GM19025 (cell line): ENCODE results near the gene IGF2R.
"Not testable (repeated sequence)": the region's sequence is repeated elsewhere in the genome, so short reads cannot be mapped to it uniquely, and the experiment has no call there.

Experiments used
- ATAC-seq: cut with Tn5 transposase; IDR thresholded peaks from one replicate; pipeline ENCODE4 v1.9.1; 2021; ENCODE audit warnings: mild to moderate bottlenecking, low read depth, moderate library complexity; ENCODE audit not compliant: unreplicated experiment

The IGF2R gene

DNA sequence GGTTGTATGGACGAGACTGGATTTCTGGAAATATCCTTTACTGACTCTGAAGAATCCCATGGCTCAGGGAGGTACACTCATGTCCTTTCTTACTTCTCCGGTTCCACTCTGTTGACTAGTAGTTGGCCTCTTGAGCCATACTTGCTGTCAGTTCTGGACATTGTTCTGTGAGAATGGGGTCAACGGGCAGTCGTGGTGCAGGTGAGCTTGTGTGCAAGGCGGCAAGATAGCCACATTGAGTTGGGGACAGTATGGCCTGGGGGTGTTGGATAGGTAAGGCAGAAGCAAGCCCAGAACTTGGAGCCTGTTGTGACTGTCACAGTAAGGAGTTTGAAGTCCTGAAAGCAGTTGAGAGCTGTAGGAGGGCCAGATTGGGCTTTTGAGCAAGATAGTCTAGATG, 139.2 kb downstream of the IGF2R start:
- ATAC-seq, result no peak

DNA sequence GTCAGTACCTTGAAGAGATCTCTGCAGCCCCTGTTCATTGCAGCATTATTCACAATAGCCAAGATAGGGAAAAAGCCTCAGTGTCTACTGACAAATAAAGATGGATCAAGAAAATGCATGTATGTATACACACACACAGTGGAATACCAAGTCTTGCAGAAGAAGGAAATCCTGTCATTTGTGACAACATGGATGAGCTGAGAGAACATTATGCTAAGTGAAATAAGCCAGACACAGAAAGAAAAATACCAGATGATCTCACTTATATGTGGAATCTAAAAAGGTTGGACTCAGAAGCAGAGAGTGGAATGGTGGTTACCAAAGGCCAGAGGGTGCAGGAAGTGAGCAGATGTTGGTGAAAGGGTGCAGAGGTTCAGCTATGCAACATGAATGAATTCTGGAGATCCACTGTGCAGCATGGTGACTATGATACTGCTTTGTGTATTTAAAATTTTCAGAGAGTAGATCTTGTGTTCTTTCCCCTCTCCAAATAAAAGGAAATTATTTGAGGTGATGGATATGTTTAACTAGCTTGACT, 141.8 kb downstream of the IGF2R start:
- no peak for ATAC-seq

- no peak for ATAC-seq
Observed at GRCh38 chr6:160111806-160112205, 142.9 kb downstream of the IGF2R start.

DNA sequence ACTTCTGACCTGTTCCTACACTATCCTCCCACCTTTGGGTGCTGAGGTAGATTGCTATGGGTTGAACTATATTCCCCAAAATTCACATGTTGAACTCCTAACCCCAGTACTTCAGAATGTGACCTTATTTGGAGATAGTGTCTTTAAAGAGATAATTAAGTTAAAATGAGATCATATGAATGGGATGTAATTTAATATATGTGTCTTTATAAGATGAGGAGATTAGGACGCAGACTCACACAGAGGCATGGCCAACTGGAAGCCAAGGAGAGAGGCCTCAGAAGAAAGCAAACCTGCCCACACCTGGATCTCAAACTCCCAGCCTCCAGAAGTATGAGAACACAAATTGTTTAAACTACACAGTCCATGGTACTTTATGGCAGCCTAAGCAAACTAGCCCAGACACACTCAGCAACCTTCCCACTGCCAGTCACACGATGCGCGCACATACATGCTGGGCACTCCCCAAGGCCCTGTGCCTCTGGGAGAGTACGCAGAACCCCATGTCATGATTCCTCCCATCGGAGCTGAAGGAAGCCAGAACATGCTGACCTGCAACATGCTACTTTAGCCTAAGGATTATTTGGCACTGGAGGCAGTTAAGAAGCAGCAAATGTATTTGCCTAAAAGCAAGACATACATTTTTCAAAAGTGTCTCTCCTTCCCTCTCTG, 143.9 kb downstream of the IGF2R start:
- no peak for ATAC-seq

DNA sequence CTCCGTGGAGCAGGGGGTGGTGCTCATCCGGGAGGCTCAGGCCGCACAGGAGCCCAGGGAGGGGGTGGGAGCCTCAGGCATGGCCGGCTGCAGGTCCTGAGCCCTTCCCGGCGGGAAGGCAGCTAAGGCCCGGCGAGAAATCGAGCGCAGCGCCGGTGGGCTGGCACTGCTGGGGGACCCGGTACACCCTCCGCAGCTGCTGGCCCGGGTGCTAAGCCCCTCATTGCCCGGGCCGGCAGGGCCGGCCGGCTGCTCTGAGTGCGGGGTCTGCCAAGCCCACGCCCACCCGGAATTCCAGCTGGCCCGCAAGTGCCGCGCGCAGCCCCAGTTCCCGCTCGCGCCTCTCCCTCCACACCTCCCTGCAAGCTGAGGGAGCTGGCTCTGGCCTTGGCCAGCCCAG, 145.7 kb downstream of the IGF2R start:
- not testable (repeated sequence) for ATAC-seq

- ATAC-seq, result no peak
Observed at GRCh38 chr6:160115421-160115820, 146.5 kb downstream of the IGF2R start.

DNA sequence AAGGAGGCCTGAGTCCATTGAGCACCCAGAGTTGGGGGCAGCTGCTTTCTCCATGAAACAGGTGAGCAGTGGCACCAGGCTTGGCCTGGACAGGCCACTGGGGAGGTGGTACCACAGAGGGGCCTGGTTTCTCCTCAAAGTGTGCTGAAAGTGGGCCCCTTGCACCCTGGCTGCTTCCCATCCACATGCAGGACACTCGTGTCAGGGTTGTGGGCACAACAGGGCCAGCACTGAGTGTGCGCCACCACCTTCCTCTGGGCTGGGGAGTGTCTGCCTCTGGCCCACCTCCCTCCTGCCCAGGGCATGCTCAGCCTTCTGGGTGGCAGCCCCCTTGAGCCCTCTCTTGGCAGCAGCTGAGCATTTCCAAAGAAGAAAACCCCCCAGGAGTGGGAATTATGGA, 147.5 kb downstream of the IGF2R start:
- ATAC-seq, result no peak

DNA sequence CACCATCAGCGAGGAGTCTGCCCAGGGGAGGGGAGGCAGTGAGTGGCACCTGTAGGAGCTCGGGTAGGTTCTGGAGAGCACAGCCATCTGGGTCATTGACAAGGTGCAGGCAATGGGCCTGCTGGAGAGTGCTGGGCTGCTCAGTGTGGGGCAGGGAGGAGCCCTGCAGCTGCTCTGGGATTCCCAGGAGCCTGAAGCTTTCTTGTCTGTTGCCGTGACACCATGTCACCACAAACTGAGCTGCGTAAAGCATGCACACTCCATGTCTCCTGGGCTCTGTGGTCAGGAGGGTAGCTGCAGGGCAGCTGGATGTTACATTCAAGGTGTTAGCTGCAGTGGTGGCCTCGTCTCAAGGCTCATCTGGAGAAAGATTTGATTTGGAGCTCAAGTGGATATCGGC, 148.3 kb downstream of the IGF2R start:
- ATAC-seq, result no peak

DNA sequence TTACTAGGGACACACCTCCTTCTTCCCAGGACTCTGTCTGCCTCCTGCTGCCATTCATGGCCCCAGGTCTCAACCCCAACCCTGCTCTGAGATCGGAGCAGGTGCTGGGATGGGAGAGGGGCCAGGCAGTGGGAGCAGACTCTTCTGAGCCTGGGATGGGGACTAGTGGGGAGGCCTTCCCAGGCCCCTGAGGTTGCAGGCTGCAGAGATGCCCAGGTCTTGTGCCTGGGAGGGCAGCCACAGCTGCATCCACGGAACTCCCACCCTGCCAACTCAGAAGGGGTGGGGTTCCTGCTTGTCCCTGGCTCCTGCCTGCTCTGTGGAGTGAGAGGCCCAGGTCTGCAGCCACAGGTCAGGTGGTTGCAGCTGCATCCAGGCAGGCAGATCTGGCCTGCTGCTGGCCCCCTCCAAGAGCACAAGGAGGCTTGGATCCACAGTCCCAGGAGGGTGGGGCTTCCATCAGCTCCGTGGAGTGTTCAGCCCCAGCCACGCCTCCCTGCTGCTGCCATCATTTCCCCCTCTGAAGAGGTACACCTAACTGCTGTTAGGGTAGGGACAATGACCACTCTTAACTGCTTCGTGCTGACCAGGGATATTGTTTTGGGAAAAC, 149.8 kb downstream of the IGF2R start:
- ATAC-seq, result no peak

- ATAC-seq, result no peak
Observed at GRCh38 chr6:160120087-160120486, 151.2 kb downstream of the IGF2R start.

DNA sequence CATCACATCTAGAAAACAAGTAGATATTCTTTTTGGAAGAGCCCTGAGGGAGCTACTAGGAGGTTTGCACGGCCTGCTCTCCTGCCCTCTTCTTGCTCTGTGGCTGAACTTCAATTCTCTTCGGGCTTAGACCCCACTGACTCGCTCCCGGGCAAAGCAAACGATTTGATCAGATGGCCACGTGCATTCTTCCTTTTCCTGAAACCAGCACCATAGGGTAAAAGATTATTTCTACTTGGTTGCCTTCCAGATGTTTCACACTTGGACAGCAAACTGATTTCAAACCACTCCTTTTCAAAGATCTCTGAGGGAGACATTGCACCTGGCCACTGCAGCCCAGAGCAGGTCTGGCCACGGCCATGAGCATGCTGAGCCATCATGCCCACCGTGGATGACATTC, 152.7 kb downstream of the IGF2R start, which contains the start of gene SLC22A1:
Gene SLC22A1, plus strand, starts transcription at position 258 of the 400 bp plus-strand sequence. Its CDS starts 121 bp downstream, at position 379.
- ATAC-seq, result no peak

GRCh38 chr6:160121981-160122380, 153.1 kb downstream of the IGF2R start:
- ATAC-seq, result no peak

DNA sequence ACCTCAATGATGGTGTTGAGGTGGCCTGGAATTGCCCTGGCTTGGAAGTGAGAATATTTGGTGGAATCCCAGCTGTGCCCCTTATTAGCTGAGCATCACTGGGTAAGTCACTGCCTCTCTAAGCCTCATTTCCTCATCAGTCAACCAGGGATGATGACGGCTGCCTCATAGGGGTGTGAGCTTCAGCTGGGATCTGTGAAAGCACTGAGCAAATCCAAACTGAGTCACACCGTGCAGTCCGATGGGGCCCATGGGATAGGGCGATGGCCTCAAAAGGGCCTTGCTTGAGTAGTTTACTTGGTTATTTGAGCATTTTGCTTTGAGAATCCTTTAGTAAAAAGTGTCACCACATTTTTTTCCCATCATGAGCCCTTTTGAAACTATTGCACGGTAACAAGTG, 153.9 kb downstream of the IGF2R start:
- ATAC-seq, result no peak

DNA sequence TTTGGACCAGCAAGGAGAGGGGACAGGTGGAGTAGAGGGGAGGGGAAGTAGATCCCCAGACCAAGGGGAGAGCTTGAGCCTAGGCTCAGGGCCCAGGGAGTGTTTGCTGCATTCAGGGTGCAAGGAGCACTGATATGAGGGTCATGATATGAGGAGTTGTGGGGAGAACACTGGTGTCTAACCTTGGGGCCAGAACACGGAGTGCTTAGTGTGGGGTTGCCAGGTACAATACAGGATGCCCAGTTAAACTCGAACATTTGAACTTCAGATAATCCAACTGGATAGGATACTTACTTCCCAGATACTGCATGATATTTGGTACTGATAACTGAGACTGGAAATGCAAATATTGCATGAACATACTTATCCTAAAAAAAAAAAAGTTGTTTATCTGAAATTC, 155.1 kb downstream of the IGF2R start:
- no peak for ATAC-seq

GRCh38 chr6:160124605-160125004, 155.7 kb downstream of the IGF2R start:
- ATAC-seq, result no peak

GRCh38 chr6:160125105-160125504, 156.2 kb downstream of the IGF2R start:
- ATAC-seq, result not testable (repeated sequence)

DNA sequence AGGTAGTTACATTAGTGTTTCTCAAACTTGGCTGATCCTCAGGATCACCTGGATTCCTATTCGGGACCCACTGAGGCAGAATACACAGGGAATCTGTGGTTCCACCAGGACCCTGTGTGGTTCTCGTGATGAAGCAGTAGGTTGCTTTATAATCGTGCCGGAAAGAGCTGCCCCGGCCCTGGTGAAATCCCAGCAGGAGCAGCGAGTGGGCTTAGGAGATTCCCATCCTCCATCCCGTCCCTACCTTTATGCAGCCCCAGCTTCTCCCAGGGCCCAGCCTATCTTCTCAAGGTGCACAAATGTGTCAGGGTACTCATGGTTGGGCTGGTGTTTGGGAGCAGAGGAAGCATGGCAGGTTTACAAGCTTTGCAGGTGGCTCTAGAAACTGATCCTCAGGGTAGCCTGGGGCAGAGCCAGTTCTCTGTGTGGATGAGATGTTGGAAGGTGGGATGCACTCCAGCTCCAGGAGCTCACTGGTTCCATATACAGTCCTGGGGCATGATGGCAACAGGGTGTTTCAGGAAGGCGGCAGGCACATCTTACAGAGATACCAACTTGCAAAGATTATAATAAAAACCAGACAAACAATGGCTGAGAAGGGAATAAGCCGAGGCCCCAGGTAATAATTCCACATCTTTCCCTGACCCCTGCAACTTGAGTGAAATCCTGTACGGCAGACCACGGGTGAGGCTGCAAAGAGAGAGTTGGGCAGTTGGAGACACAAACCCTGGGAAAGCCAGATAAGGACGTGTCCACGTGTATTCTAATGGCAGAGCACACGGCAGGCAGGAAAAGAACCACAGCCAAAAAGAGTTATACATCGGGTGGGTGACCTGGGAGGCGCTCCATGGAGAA, 158.6 kb downstream of the IGF2R start:
- ATAC-seq, result no peak

GRCh38 chr6:160128125-160128683, 159.3 kb downstream of the IGF2R start:
- no peak for ATAC-seq

GRCh38 chr6:160128879-160129516, 160.1 kb downstream of the IGF2R start:
- ATAC-seq, result no peak

GRCh38 chr6:160129881-160130615, 161.2 kb downstream of the IGF2R start:
- no peak for ATAC-seq
